HT-29 (cell line): ENCODE measurements around the gene SLC27A3. TPM values are rescaled to one million over a fixed set of nuclear protein-coding genes. Genes with fewer than 3 reads are reported as not detected.

Experiments
- DNase-seq: peaks from one replicate; pipeline ENCODE4 v3.0.0-alpha.2; 2015; ENCODE audit warnings: low spot score
- small RNA-seq: library from RNA; depleted of rRNA; stranded (forward); fragments of <200 nt; gene quantifications from one replicate; pipeline ENCODE3, GENCODE V24; 2014
- total RNA-seq: library from RNA; depleted of rRNA; stranded (reverse); fragments of >200 nt; shearing (Covaris generic); gene quantifications from 2 replicates; pipeline ENCODE4 v1.2.3, GENCODE V29; 2014; rRNA removed

The SLC27A3 gene
- total RNA-seq, 1 experiment from 2014 or later = 14.7 TPM

- DNase-seq = no peak
Measured at GRCh38 chr1:153798468-153798780, 23.2 kb downstream of the SLC27A3 start.

- DNase-seq = no peak
Measured at GRCh38 chr1:153799016-153799415, 23.8 kb downstream of the SLC27A3 start.

- DNase-seq = no peak
Measured at GRCh38 chr1:153799566-153800465, 24.6 kb downstream of the SLC27A3 start.

GRCh38 chr1:153800516-153800915 is 25.3 kb downstream of the SLC27A3 start:
- no peak for DNase-seq

- no peak for DNase-seq
Measured at GRCh38 chr1:153801028-153801625, 25.9 kb downstream of the SLC27A3 start.

GRCh38 chr1:153801786-153802697 is 26.8 kb downstream of the SLC27A3 start:
- DNase-seq = no peak

- no peak for DNase-seq
Measured at GRCh38 chr1:153803470-153804056, 28.4 kb downstream of the SLC27A3 start.

GRCh38 chr1:153804112-153804511 is 28.9 kb downstream of the SLC27A3 start:
- no peak for DNase-seq

- DNase-seq = no peak
Measured at GRCh38 chr1:153805042-153805745, 30.0 kb downstream of the SLC27A3 start.

- no peak for DNase-seq
Measured at GRCh38 chr1:153805886-153806719, 30.9 kb downstream of the SLC27A3 start.

- DNase-seq = no peak
Measured at GRCh38 chr1:153816283-153816889, 41.2 kb downstream of the SLC27A3 start.

- DNase-seq = no peak
Measured at GRCh38 chr1:153818876-153819275, 43.7 kb downstream of the SLC27A3 start.

GRCh38 chr1:153827168-153827964 is 52.2 kb downstream of the SLC27A3 start:
- DNase-seq = no peak

Small RNAs within 50 kb of the gene (small RNA-seq; reads per million reads assigned to genes)
- gene RF00019 = not detected

Other genes with a start within 250 kb of the SLC27A3 start
- 2,272 and 2,428 TPM in 2 replicates for gene S100A6, start 239.4 kb upstream of the SLC27A3 start, total RNA-seq
- gene S100A5, start 234.5 kb upstream of the SLC27A3 start, total RNA-seq = 4.0 and 9.8 TPM in 2 replicates
- gene S100A4, start 229.6 kb upstream of the SLC27A3 start, total RNA-seq = 694 and 702 TPM in 2 replicates
- gene S100A3, start 226.1 kb upstream of the SLC27A3 start, total RNA-seq = 2.6 and 4.9 TPM in 2 replicates
- gene S100A2, start 209.6 kb upstream of the SLC27A3 start, total RNA-seq = 17.9 and 26.4 TPM in 2 replicates
- gene S100A16, start 162.3 kb upstream of the SLC27A3 start, total RNA-seq = 282 and 292 TPM in 2 replicates
- gene S100A14, start 159.1 kb upstream of the SLC27A3 start, total RNA-seq = 35.6 and 46.2 TPM in 2 replicates
- 78.7 and 87.3 TPM in 2 replicates for gene S100A13, start 147.9 kb upstream of the SLC27A3 start, total RNA-seq
- gene S100A1, start 147.0 kb upstream of the SLC27A3 start, total RNA-seq = 0.15 TPM in 1 of 2 replicates, not detected in the other
- 63.7 and 69.4 TPM in 2 replicates for gene CHTOP, start 141.3 kb upstream of the SLC27A3 start, total RNA-seq
- gene SNAPIN, start 116.7 kb upstream of the SLC27A3 start, total RNA-seq = 45.5 and 46.0 TPM in 2 replicates
- 144 and 159 TPM in 2 replicates for gene ILF2, start 104.4 kb upstream of the SLC27A3 start, total RNA-seq
- not detected in 2 replicates for gene NPR1, start 96.7 kb upstream of the SLC27A3 start, total RNA-seq
- gene INTS3, start 47.4 kb upstream of the SLC27A3 start, total RNA-seq = 23.4 and 28.9 TPM in 2 replicates
- 4.2 and 5.1 TPM in 2 replicates for gene GATAD2B, start 147.6 kb downstream of the SLC27A3 start, total RNA-seq
- 33.9 and 36.5 TPM in 2 replicates for gene DENND4B, start 171.3 kb downstream of the SLC27A3 start, total RNA-seq
- 15.5 and 16.5 TPM in 2 replicates for gene CRTC2, start 183.2 kb downstream of the SLC27A3 start, total RNA-seq
- gene SLC39A1, start 188.1 kb downstream of the SLC27A3 start, total RNA-seq = 226 TPM in 2 replicates
- gene CREB3L4, start 192.5 kb downstream of the SLC27A3 start, total RNA-seq = 23.2 and 24.7 TPM in 2 replicates
- 281 and 318 TPM in 2 replicates for gene JTB, start 202.3 kb downstream of the SLC27A3 start, total RNA-seq
- gene RAB13, start 210.9 kb downstream of the SLC27A3 start, total RNA-seq = 8.0 and 8.3 TPM in 2 replicates
- 2,063 and 2,282 TPM in 2 replicates for gene RPS27, start 215.4 kb downstream of the SLC27A3 start, total RNA-seq